Mesendoderm (in vitro differentiated cells): ENCODE measurements around the gene IGLL1. TPM values are rescaled to one million over a fixed set of nuclear protein-coding genes. Genes with fewer than 3 reads are reported as not detected.
"Not testable (repeated sequence)": the region's sequence is repeated elsewhere in the genome, so short reads cannot be mapped to it uniquely, and the experiment has no call there.

Source experiments
- DNase-seq: peaks from one replicate; pipeline ENCODE4 v3.0.0; 2013
- H2AK5ac ChIP-seq: 2 replicates; pipeline ENCODE4 v1.6.1; 2013; ENCODE audit warnings: low read length, inconsistent platforms
- H2BK120ac ChIP-seq: 2 replicates; pipeline ENCODE4 v1.6.1; 2013; ENCODE audit warnings: low read depth, mild to moderate bottlenecking, low read length, moderate library complexity, mixed read lengths
- H2BK15ac ChIP-seq: replicated peaks from 2 replicates; pipeline ENCODE4 v1.6.1; 2013; ENCODE audit warnings: low read depth, mild to moderate bottlenecking, moderate library complexity
- H2BK5ac ChIP-seq: 2 replicates; pipeline ENCODE4 v1.6.1; 2013; ENCODE audit warnings: low read length, inconsistent platforms
- H3K18ac ChIP-seq: 2 replicates; pipeline ENCODE4 v1.6.1; 2013; ENCODE audit warnings: mild to moderate bottlenecking, low read length, mixed read lengths
- H3K23ac ChIP-seq: one replicate; pipeline ENCODE4 v1.6.1; 2013; ENCODE audit warnings: low read length
- H3K27ac ChIP-seq: 2 replicates; pipeline ENCODE4 v1.5.1; 2013; ENCODE audit warnings: low read depth, mild to moderate bottlenecking, inconsistent platforms, low read length, moderate library complexity
- H3K27me3 ChIP-seq: 2 replicates; pipeline ENCODE4 v1.6.1; 2013; ENCODE audit warnings: low read length, control low read depth, mild to moderate bottlenecking, inconsistent platforms; ENCODE audit not compliant: insufficient read depth, poor library complexity
- H3K36me3 ChIP-seq: 2 replicates; pipeline ENCODE4 v1.6.1; 2013; ENCODE audit warnings: low read length, inconsistent platforms; ENCODE audit not compliant: control insufficient read depth, insufficient read depth
- H3K4ac ChIP-seq: one replicate; pipeline ENCODE4 v1.6.1; 2013; ENCODE audit warnings: low read depth, mild to moderate bottlenecking, low read length, moderate library complexity
- H3K4me1 ChIP-seq: 2 replicates; pipeline ENCODE4 v1.6.1; 2013; ENCODE audit warnings: low read depth, low read length, inconsistent platforms; ENCODE audit not compliant: control insufficient read depth
- H3K4me2 ChIP-seq: 2 replicates; pipeline ENCODE4 v1.6.1; 2013; ENCODE audit warnings: low read length
- H3K4me3 ChIP-seq: 2 replicates; pipeline ENCODE4 v1.5.1; 2013; ENCODE audit warnings: mild to moderate bottlenecking, low read length
- H3K56ac ChIP-seq: one replicate; pipeline ENCODE4 v1.6.1; 2013; ENCODE audit warnings: low read length
- H3K79me1 ChIP-seq: 2 replicates; pipeline ENCODE4 v1.6.1; 2013; ENCODE audit warnings: low read length, inconsistent platforms
- H3K79me2 ChIP-seq: 2 replicates; pipeline ENCODE4 v1.6.1; 2013; ENCODE audit warnings: mild to moderate bottlenecking, low read length; ENCODE audit not compliant: control insufficient read depth, insufficient read depth
- H3K9ac ChIP-seq: 2 replicates; pipeline ENCODE4 v1.6.1; 2013; ENCODE audit warnings: low read length, inconsistent platforms
- H4K5ac ChIP-seq: one replicate; pipeline ENCODE4 v1.6.1; 2013; ENCODE audit warnings: low read length
- H4K8ac ChIP-seq: one replicate; pipeline ENCODE4 v1.6.1; 2013; ENCODE audit warnings: low read depth, mild to moderate bottlenecking, control low read depth, low read length, moderate library complexity
- WGBS: extraction: QIAGEN DNeasy Blood & Tissue Kit; methylation state at CpG from one replicate; pipeline ENCODE4 v1.1.7; 2013; ENCODE audit warnings: low lambda C conversion rate, missing lambda C conversion rate; ENCODE audit not compliant: insufficient coverage; ENCODE audit errors: extremely low coverage; 5-methylcytosine and 5-hydroxymethylcytosine counted together
- polyA plus RNA-seq, 2 experiments: library from polyadenylated mRNA; stranded (reverse); fragments of 200-250 nt; gene quantifications; one replicate each; pipeline ENCODE4 v1.2.3, GENCODE V29; 2013

Gene IGLL1
- polyA plus RNA-seq (2013, experiment 1 of 2), result not detected
- not detected for polyA plus RNA-seq (2013, experiment 2 of 2)

- Histone ChIP-seq H3K4ac (no peak within 1 kb of the TSS), H4K5ac (no peak within 1 kb of the TSS), H3K56ac (no peak within 1 kb of the TSS), H3K79me1 (no peaks in the 10 kb centered on the region), H2BK120ac (no peak within 1 kb of the TSS), H3K23ac (no peak within 1 kb of the TSS), H3K27ac (no peak within 1 kb of the TSS), H3K18ac (no peak within 1 kb of the TSS), H3K4me1 (no peaks in the 10 kb centered on the region), H2AK5ac (no peak within 1 kb of the TSS), H3K36me3 (no peaks in the 10 kb centered on the region), H4K8ac (no peak within 1 kb of the TSS), H3K27me3 (no peaks in the 10 kb centered on the region), H2BK15ac (no peak within 1 kb of the TSS), H3K4me2 (no peak within 1 kb of the TSS), H3K4me3 (no peak within 1 kb of the TSS), H3K79me2 (no peaks in the 10 kb centered on the region), H2BK5ac (no peak within 1 kb of the TSS), H3K9ac (no peak within 1 kb of the TSS)
- DNase-seq, result no peak
- WGBS, result no CpG with 5 or more reads among the region's 12 CpGs
These were observed at the start of gene IGLL1 for GRCh38 chr22:23579870-23580575. IGLL1 (minus strand) TSS chr22:23580290; CDS start chr22:23580190, 100 bp downstream.

DNA sequence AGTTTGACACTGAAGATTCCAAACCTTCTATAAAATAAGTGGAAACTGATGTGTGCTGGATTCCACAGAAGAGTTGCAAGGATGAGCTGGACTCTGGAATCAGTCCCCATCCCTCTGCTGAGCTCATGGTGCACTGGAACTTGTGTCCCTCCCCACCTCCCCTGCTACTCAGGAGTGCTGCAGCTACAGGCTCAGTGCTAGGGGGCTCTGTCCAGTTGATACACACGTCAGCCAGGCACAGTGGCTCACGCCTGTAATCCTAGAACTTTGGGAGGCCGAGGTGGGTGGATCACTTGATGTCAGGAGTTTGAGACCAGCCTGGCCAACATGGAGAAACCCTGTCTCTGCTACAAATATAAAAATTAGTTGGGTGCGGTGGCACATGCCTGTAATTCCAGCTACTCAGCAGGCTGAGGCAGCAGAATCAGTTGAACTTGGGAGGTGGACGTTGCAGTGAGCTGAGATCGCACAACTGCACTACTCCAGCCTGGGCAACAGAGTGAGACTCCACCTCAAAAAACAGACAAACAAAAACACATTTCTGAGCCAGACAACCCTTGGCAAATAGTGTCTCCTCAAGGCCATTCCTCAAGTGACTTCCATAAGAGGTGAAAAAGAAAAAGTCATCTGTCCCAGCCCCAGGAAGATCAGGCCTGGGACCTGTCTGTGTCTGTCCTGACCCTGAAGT is 48.1 kb upstream of the IGLL1 start:
- not testable (repeated sequence) for H3K4ac ChIP-seq, DNase-seq

DNA sequence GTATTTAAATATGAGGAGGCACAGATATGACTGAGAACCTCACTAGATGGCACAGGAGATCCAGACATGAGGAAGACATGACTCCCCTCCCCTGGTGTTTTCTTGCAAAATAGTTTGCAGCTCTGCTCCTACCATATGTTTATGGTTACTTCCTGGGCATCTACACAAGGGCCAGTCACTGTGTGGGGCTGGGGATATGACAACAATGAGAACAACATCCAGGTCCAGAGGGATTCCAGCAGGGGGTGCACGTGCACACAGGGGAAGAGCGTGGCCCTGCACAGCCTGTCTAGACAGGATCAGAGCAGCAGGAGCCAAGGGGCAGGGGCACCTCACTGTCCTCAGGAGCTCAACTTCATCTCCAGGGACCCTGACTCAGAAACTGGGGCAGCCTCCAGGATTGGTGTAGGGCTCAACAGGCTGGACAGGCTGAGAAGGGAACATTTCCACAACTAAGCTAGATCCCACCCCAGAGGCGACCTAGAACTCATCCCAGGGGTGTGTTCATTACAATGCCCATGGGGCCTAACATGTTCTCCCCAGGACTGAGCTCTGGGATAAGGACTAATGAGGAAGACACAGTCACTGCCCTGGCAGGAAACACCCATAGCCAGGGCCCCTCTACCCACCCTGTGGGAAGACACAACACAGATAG is 47.4 kb upstream of the IGLL1 start:
- H2BK5ac ChIP-seq, H3K79me2 ChIP-seq, H3K36me3 ChIP-seq, H3K4me1 ChIP-seq, H3K9ac ChIP-seq, H2AK5ac ChIP-seq, H3K4me3 ChIP-seq, H3K27ac ChIP-seq, H4K8ac ChIP-seq, H2BK120ac ChIP-seq, H3K27me3 ChIP-seq, H3K79me1 ChIP-seq, H3K4me2 ChIP-seq, H3K56ac ChIP-seq, H3K18ac ChIP-seq, H3K4ac ChIP-seq, H2BK15ac ChIP-seq, H3K23ac ChIP-seq, H4K5ac ChIP-seq: not testable (repeated sequence)
- DNase-seq, result peak; percentile 28
- WGBS, result no CpG with 5 or more reads among the region's 3 CpGs

More for the DNA sequence above, 48.1 kb upstream of the IGLL1 start:
- not testable (repeated sequence) for H2BK15ac ChIP-seq, H3K79me2 ChIP-seq, H4K8ac ChIP-seq, H3K23ac ChIP-seq, H2BK120ac ChIP-seq, H3K4me2 ChIP-seq, H3K9ac ChIP-seq, H3K4me3 ChIP-seq, H3K4me1 ChIP-seq, H3K56ac ChIP-seq, H2BK5ac ChIP-seq, H2AK5ac ChIP-seq, H3K27ac ChIP-seq, H3K18ac ChIP-seq, H3K27me3 ChIP-seq, H3K79me1 ChIP-seq, H4K5ac ChIP-seq, H3K36me3 ChIP-seq
- WGBS, result no CpG with 5 or more reads among the region's 6 CpGs

GRCh38 chr22:23626286-23626975 is 46.3 kb upstream of the IGLL1 start:
- Histone ChIP-seq H2BK5ac (no peak overlapping the region), H3K4ac (no peak overlapping the region)

DNA sequence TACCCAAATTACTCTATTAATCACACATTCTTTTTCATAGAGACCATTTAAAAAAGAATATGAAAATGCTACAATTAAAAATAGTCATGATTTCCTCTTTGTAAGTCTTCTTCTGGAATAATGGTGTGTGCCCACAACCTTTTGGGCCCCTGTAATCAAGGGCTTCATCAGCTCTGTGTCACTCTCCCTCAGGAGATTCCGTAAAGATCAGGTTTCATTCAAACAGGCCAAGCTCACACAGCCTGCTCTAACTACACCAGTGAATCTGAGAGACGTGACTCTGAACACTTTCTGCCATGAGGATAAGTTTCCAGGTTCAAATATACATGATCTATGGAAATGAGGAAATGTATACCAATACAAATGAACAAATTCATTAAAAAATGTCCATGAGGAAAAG is 42.5 kb upstream of the IGLL1 start:
- H3K23ac ChIP-seq, result no peak overlapping the region
- WGBS, result no CpG with 5 or more reads among the region's 2 CpGs
- no peak overlapping the region for H2BK120ac ChIP-seq
- H3K56ac ChIP-seq, result no peak overlapping the region
- peak; percentile 11 for DNase-seq
- no peak overlapping the region for H2BK15ac ChIP-seq
- no peaks in the 10 kb centered on the region for H3K79me1 ChIP-seq
- no peak overlapping the region for H3K9ac ChIP-seq
- no peak overlapping the region for H3K4me2 ChIP-seq
- no peaks in the 10 kb centered on the region for H3K27me3 ChIP-seq
- H3K4me3 ChIP-seq, result no peak overlapping the region
- H2BK5ac ChIP-seq, result no peak overlapping the region
- H4K8ac ChIP-seq, result no peak overlapping the region
- H2AK5ac ChIP-seq, result no peak overlapping the region
- H3K4ac ChIP-seq, result no peak overlapping the region
- H3K36me3 ChIP-seq, result no peaks in the 10 kb centered on the region
- no peaks in the 10 kb centered on the region for H3K4me1 ChIP-seq
- no peak overlapping the region for H3K18ac ChIP-seq
- H4K5ac ChIP-seq, result no peak overlapping the region
- no peaks in the 10 kb centered on the region for H3K79me2 ChIP-seq
- H3K27ac ChIP-seq, result no peak overlapping the region

More at GRCh38 chr22:23626286-23626975, 46.3 kb upstream of the IGLL1 start:
- H3K18ac ChIP-seq, result no peak overlapping the region
- H4K8ac ChIP-seq, result no peak overlapping the region
- no peak overlapping the region for H3K23ac ChIP-seq
- H3K79me2 ChIP-seq, result no peaks in the 10 kb centered on the region
- H3K56ac ChIP-seq, result no peak overlapping the region
- H3K79me1 ChIP-seq, result no peaks in the 10 kb centered on the region
- no peak overlapping the region for H3K4me2 ChIP-seq
- H3K4me3 ChIP-seq, result no peak overlapping the region
- no peaks in the 10 kb centered on the region for H3K4me1 ChIP-seq
- no peaks in the 10 kb centered on the region for H3K27me3 ChIP-seq
- no peak overlapping the region for H2BK15ac ChIP-seq
- no peak overlapping the region for H3K27ac ChIP-seq
- no peak overlapping the region for H4K5ac ChIP-seq
- H2BK120ac ChIP-seq, result no peak overlapping the region
- WGBS, result no CpG with 5 or more reads among the region's 2 CpGs
- no peak for DNase-seq
- H2AK5ac ChIP-seq, result no peak overlapping the region
- no peak overlapping the region for H3K9ac ChIP-seq
- H3K36me3 ChIP-seq, result no peaks in the 10 kb centered on the region
